ENCODE results near the gene NAPSA. TPM values are rescaled to one million over a fixed set of nuclear protein-coding genes. Genes with fewer than 3 reads are reported as not detected.

Gene NAPSA
- 0.19 TPM in 1 of 2 replicates, not detected in the other for total RNA-seq

DNA sequence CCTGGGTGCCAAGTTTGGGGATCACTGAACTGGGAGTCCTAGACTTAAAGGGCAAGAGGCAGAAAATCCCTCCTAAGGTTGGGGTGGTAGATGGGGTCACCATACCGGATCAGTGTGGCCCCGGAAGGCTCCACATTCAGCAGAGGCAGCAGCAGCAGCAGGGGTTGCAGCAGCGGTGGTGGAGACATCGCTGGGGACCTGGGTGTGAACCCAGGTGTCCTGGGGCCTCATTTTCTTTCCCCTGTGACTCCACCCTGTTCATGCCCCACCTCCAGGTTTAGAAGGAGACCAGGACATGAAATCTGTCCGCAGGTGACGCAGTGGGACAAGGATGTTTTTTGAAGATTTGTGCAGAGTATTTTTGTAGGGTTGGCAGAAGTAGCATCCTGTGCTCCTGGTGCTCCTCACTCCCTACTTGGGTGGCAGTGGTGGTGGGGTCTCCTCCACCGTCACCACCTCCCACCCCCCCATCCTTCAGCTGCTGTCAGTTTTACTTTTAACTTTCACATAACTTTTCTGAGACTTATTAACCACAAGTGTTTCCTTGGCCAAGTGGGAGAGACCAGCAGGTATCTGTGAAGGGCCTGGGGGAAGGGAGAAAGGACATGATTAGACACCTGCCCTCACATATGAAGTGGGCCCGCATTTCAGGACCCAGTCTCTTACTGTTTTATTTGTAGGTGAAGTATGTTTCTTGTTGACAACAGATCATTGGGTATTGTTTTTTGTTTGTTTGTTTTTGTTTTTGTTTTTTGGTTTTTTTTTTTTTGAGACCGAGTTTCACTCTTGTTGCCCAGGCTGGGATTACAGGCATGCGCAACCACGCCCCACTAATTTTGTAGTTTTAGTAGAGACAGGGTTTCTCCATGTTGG, at the start of gene NAPSA:
Gene NAPSA (minus strand): TSS at position 206 of the 873 bp plus-strand sequence. CDS start 18 bp downstream, at position 188.

DNA sequence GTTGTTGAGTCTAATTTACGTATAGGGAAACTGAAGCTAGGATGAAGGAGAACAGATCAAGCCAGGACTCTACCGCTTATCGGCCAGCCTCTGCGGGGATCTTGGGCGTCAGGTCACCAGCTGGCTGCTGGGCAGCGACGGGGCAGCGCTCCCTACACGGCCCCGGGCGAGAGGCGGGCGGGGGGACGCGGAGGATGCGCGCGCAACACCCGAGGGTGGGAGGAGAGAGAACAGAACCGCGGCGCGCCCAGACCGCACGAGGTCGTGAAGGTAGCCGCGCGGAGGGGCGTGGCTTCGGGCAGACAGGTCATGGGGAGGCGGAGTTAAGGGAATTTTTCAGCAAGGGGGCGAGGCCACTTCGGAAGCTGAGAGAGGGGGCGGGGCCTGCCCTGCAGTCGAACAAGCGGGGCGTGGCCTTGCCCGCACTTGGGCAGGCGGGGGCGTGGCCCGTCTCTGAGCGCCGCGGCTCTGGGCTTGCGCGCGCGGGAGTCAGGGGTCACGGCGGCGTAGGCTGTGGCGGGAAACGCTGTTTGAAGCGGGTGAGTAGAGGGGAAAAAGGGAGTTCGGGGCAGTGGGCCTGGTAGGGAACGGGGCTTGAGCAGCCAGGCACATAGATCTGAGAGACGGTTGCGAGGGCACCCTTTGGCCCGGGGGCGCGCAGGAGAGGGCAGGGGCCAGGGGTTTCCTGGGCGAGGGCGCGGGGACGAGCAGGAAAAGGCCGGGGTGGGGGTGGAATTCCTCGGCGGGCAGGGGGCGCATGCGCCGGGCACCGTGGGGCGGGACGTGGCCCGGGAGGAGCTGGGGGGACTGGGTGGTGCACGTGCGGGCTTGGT, 18.6 kb upstream of the NAPSA start, which contains the start of gene POLD1:
Gene POLD1 (plus strand): TSS at position 496 of the 833 bp plus-strand sequence. CDS start 14,505 bp downstream, outside the sequence.

DNA sequence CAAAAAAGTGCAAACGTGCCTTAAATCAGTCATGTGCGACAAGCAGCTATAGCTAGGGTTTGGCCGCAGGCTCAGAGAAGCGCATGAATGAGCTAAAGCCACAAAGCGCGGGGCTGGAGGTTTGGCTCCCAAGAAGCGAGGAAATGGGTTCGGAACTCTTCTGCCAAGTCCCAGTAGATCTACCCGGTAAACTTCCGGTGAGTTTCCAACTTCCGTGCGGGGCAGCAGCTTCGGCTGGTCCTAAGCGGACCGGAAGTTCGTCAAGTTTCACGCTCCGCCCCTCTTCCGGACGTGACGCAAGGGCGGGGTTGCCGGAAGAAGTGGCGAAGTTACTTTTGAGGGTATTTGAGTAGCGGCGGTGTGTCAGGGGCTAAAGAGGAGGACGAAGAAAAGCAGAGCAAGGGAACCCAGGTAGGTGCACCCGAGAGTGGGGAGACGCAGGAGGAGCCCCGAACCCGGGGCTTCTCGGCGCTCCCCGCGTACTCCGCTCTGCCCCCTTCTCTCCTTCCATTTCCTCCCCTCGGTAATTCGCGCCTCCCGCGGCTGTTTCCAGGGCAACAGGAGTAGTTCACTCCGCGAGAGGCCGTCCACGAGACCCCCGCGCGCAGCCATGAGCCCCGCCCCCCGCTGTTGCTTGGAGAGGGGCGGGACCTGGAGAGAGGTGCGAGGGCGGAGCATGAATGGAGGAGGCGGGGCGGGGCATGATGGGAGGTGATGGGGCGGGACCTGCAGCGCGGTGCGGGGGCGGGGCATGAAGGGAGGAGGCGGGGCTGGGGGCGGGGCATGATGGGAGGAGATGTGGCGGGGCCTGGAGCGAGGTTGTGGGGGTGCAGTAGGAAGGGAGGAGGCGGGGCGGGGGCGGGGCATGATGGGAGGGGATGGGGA, 11.0 kb upstream of the NAPSA start, which contains the start of gene NR1H2:
Gene NR1H2 (plus strand): TSS at position 292 of the 885 bp plus-strand sequence. CDS start 1,149 bp downstream, outside the sequence.

DNA sequence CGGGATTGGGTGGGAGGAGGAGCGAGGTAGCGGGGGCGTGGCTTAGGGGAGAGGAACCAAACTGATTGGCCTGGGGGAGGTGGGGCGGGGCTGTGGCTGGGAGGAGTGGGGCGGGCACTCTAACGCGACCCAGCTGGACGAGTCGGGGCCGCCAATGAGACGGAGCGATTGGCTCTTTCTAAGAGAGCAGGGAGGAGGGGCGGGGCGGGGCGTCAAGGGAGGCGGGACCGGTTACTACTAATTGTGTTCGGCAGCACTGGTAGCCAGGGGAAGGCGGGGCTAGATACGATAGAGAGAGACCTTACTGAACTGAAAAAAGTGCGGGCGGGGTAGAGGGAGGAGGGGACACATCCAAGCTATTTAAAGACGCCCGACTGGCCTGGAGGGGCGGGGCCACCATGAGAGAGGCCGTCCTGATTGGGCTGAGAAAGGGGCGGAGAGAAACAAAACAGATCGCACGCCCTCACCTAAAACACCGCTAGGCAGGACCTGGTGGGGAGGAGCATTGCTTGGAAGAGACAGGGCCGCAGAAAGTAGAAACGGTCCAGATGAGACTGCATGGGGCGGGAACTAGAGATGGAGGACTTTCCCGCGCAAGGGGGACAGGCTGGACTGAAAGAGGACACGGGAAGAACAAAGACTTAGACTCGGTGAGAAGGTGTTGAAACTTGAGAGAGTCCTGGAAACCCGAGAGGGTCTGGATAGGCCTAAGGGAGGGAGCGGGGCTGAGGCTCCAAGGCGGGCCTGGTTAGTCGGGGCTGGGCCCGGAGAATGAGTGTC, 36.1 kb downstream of the NAPSA start, which contains the start of gene KCNC3:
Gene KCNC3 (minus strand): TSS at position 232 of the 780 bp plus-strand sequence. CDS start 295 bp downstream, outside the sequence.

Other genes with a start within 250 kb of the NAPSA start
- not detected in 2 replicates for gene IZUMO2, start 202.4 kb downstream of the NAPSA start, total RNA-seq
- gene MYH14, start 162.0 kb downstream of the NAPSA start, total RNA-seq: 0.38 TPM in 1 of 2 replicates, not detected in the other
- gene KCNC3, start 36.3 kb downstream of the NAPSA start, total RNA-seq: under 0.01 and 0.38 TPM in 2 replicates
- gene NR1H2, start 10.8 kb upstream of the NAPSA start, total RNA-seq: 45.5 and 67.3 TPM in 2 replicates
- gene POLD1, start 18.7 kb upstream of the NAPSA start, total RNA-seq: 65.4 and 79.4 TPM in 2 replicates
- not detected in 2 replicates for gene SPIB, start 53.3 kb upstream of the NAPSA start, total RNA-seq
- not detected in 2 replicates for gene MYBPC2, start 67.3 kb upstream of the NAPSA start, total RNA-seq
- gene EMC10, start 110.9 kb upstream of the NAPSA start, total RNA-seq: 31.6 and 54.2 TPM in 2 replicates
- gene GARIN5A, start 111.2 kb upstream of the NAPSA start, total RNA-seq: not detected in 2 replicates
- 14.7 and 16.7 TPM in 2 replicates for gene JOSD2, start 145.6 kb upstream of the NAPSA start, total RNA-seq
- gene ASPDH, start 148.3 kb upstream of the NAPSA start, total RNA-seq: 0.19 TPM in 1 of 2 replicates, not detected in the other
- gene LRRC4B, start 202.8 kb upstream of the NAPSA start, total RNA-seq: under 0.01 TPM in 1 of 2 replicates, not detected in the other